NT2/D1 (cell line): ENCODE measurements around the gene SLC25A31.

Source experiments
- SUZ12 ChIP-seq: IDR thresholded peaks from 2 replicates; pipeline ENCODE4 v1.6.1; 2011; ENCODE audit not compliant: insufficient read length, insufficient read depth; ENCODE audit errors: extremely low read depth
- YY1 ChIP-seq: IDR thresholded peaks from 2 replicates; pipeline ENCODE4 v1.6.1; 2011; ENCODE audit not compliant: insufficient read length, insufficient read depth
- ZNF274 ChIP-seq: IDR thresholded peaks from 2 replicates; pipeline ENCODE4 v1.6.1; 2011; ENCODE audit warnings: mild to moderate bottlenecking, low read depth, low read length

DNA sequence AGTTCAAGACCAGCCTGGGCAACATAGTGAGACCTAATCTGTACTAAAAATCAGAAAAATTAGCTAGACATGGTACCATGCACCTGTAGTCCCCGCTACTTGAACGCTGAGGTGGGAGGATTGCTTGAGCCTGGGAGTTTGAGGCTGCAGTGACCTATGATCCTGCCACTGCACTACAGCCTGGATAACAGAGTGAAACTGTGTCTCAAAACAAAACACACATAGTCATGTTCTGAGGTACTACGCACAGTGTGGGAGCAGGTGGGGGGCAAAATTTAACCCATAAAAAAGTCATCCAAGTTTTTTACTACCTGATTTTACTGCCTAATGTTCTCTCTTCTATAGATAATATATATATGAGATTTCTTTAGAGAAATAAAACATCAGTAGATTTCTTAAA is 80.4 kb downstream of the SLC25A31 start:
- TF ChIP-seq ZNF274 (no peak), YY1 (no peak), SUZ12 (no peak)
